GM12891 (cell line): ENCODE results near the gene TFAP2B.

Source experiments
- PAX5 ChIP-seq: IDR thresholded peaks from 2 replicates; pipeline ENCODE4 v1.6.1; 2011; ENCODE audit warnings: low read length, moderate library complexity, mild to moderate bottlenecking; ENCODE audit not compliant: insufficient read depth, severe bottlenecking
- POLR2A ChIP-seq: IDR thresholded peaks from 2 replicates; pipeline ENCODE4 v1.6.1; 2011; ENCODE audit warnings: low read depth, low read length, control low read depth
- POLR2AphosphoS5 ChIP-seq: IDR thresholded peaks from 2 replicates; pipeline ENCODE4 v1.6.1; 2011; ENCODE audit warnings: low read depth, low read length, control low read depth
- POU2F2 ChIP-seq: IDR thresholded peaks from 2 replicates; pipeline ENCODE4 v1.6.1; 2011; ENCODE audit warnings: low read depth, mild to moderate bottlenecking, control low read depth, low read length, moderate library complexity
- SPI1 ChIP-seq: IDR thresholded peaks from 2 replicates; pipeline ENCODE4 v1.6.1; 2011; ENCODE audit warnings: low read depth, low read length, control low read depth
- TAF1 ChIP-seq: IDR thresholded peaks from 2 replicates; pipeline ENCODE4 v1.6.1; 2011; ENCODE audit warnings: low read depth, low read length, control low read depth

- TF ChIP-seq POLR2A (no peak), POLR2AphosphoS5 (no peak), POU2F2 (no peak), PAX5 (no peak), TAF1 (no peak), SPI1 (no peak)
Observed at GRCh38 chr6:50829049-50829448, 10.4 kb downstream of the TFAP2B start.
